ENCODE results near the gene LTBP1. TPM values are rescaled to one million over a fixed set of nuclear protein-coding genes. Genes with fewer than 3 reads are reported as not detected.

Gene LTBP1
- total and polyA plus RNA-seq, 2 experiments from 2014 or later = 35.6 to 68.9 TPM

DNA sequence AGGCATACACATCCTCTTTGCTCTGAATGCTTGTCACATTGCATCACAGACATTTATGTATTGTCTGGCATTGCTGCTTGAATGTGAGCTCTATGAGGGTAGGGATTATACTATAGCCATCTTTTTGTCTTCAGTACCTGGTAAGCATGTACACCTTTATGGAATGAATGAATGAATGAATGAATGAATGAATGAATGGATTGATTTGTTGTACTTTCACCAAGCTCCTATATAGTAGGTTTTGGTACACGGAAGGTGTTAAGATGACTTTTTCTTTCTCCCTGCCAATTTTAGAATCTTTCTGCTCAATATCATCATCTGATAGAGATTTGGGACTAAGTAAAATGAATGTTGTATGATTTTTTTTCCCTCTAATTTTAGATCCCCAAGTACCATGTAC, 13.5 kb downstream of the LTBP1 start:
- no peak overlapping the region for H3K4me3 ChIP-seq

DNA sequence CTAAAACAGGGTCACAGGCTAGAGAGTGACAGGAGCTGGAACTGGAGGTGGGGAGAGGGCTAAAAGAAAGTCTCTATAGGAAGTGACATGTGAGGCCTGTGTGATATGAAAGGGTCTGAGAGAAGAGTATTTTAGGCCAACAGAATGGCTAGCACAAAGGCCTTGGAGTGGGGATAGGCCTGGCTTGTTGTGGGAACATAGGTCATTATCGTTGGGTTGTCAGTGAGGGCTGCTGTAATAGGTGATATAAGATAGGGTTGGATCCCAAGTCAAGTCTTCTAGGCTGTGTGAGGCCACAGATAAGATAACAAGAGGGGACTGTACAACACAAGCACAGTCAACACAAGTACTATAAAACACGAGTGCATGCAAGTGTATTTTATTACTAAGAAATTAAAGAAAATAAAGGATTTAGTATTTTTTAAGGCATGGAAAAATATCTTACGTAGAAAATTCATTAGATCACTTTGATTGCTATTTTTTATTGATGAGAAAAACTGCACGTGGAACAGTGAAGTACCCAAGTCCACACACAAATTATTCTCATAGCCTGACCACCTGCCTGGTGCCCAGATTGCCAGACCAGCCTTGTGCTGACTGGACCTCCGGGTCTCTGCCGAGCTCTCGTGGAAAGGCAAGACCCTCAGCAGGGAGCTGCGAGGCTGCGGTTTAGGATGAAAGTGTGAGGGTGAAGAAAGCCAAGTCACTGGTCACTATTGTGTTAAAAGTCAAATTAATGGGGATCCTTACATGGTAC, 14.1 kb downstream of the LTBP1 start:
- Histone ChIP-seq H3K4me2 (no peak overlapping the region), H3K27ac (no peak overlapping the region), H3K79me2 (no peaks in the 10 kb centered on the region), H3K4me3 (no peak overlapping the region), H3K9me3 (ENCODE audit: low read depth) (no peaks in the 10 kb centered on the region), H3K9me2 (replicated peaks; ENCODE audit: insufficient read depth) (no peaks in the 10 kb centered on the region), H2AFZ (no peak overlapping the region), H4K20me1 (ENCODE audit: insufficient read depth, poor library complexity, severe bottlenecking) (no peaks in the 10 kb centered on the region), H3K4me1 (ENCODE audit: insufficient read depth) (no peaks in the 10 kb centered on the region), H3K27me3 (no peaks in the 10 kb centered on the region), H3K36me3 (replicated peaks; ENCODE audit: insufficient read depth, low read depth) (no peaks in the 10 kb centered on the region)
- TF ChIP-seq, protein P1, sequence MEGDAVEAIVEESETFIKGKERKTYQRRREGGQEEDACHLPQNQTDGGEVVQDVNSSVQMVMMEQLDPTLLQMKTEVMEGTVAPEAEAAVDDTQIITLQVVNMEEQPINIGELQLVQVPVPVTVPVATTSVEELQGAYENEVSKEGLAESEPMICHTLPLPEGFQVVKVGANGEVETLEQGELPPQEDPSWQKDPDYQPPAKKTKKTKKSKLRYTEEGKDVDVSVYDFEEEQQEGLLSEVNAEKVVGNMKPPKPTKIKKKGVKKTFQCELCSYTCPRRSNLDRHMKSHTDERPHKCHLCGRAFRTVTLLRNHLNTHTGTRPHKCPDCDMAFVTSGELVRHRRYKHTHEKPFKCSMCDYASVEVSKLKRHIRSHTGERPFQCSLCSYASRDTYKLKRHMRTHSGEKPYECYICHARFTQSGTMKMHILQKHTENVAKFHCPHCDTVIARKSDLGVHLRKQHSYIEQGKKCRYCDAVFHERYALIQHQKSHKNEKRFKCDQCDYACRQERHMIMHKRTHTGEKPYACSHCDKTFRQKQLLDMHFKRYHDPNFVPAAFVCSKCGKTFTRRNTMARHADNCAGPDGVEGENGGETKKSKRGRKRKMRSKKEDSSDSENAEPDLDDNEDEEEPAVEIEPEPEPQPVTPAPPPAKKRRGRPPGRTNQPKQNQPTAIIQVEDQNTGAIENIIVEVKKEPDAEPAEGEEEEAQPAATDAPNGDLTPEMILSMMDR (IDR thresholded peaks at IDR 0.05; ENCODE audit: poor library complexity) = no peak
- no peak for TF ChIP-seq EZH2 (IDR thresholded peaks at IDR 0.05; ENCODE audit: borderline replicate concordance)
- no peak for TF ChIP-seq EZH2phosphoT487 (IDR thresholded peaks at IDR 0.05; ENCODE audit: low read depth, severe bottlenecking, unreplicated experiment)
- 89% methylated on average over 9 of the region's 9 CpGs for WGBS (ENCODE audit: low lambda C conversion rate, missing lambda C conversion rate)
- no peak for DNase-seq (ENCODE audit: low spot score)

More for the DNA sequence above, 13.5 kb downstream of the LTBP1 start:
- no peaks in the 10 kb centered on the region for H4K20me1 ChIP-seq (ENCODE audit: insufficient read depth, poor library complexity, severe bottlenecking)
- H3K27ac ChIP-seq = no peak overlapping the region
- no peak for DNase-seq (ENCODE audit: low spot score)
- TF ChIP-seq, protein P1 (IDR thresholded peaks at IDR 0.05; ENCODE audit: poor library complexity) = no peak
- TF ChIP-seq EZH2phosphoT487 (IDR thresholded peaks at IDR 0.05; ENCODE audit: low read depth, severe bottlenecking, unreplicated experiment) = no peak
- no peak for TF ChIP-seq EZH2 (IDR thresholded peaks at IDR 0.05; ENCODE audit: borderline replicate concordance)
- 100% methylated on average over 1 of the region's 1 CpG for WGBS (ENCODE audit: low lambda C conversion rate, missing lambda C conversion rate)
- H3K9me2 ChIP-seq (replicated peaks; ENCODE audit: insufficient read depth) = no peaks in the 10 kb centered on the region
- H3K79me2 ChIP-seq = no peaks in the 10 kb centered on the region
- H3K27me3 ChIP-seq = no peaks in the 10 kb centered on the region
- H2AFZ ChIP-seq = no peak overlapping the region
- H3K4me2 ChIP-seq = no peak overlapping the region
- H3K36me3 ChIP-seq (replicated peaks; ENCODE audit: insufficient read depth, low read depth) = no peaks in the 10 kb centered on the region
- no peaks in the 10 kb centered on the region for H3K9me3 ChIP-seq (ENCODE audit: low read depth)
- no peaks in the 10 kb centered on the region for H3K4me1 ChIP-seq (ENCODE audit: insufficient read depth)

DNA sequence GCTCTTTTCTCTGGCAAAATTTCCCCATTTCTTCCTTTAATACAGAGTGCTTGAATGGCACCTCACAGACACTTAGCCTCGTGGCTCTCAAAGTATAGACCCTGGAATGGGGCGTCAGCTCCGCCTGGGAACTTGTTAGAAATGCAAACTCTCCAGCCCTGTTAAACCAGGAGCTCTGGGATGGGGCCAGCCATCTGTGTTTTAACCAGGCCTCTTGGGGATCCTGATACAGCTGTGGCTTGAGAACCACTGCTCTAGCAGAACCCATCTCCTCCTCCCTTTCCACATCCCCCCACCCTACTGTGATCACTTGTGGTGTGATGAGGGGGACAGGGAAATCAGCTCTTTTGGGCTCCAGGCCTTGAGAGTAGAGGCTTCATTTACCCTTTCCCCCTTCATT, 15.9 kb downstream of the LTBP1 start:
- Histone ChIP-seq H3K4me3 (no peak overlapping the region), H3K9me3 (ENCODE audit: low read depth) (no peaks in the 10 kb centered on the region), H3K36me3 (replicated peaks; ENCODE audit: insufficient read depth, low read depth) (no peaks in the 10 kb centered on the region), H3K9me2 (replicated peaks; ENCODE audit: insufficient read depth) (no peaks in the 10 kb centered on the region), H3K27me3 (no peaks in the 10 kb centered on the region), H3K4me1 (ENCODE audit: insufficient read depth) (no peaks in the 10 kb centered on the region), H3K27ac (no peak overlapping the region), H3K4me2 (peak overlapping the region; percentile 15), H4K20me1 (ENCODE audit: insufficient read depth, poor library complexity, severe bottlenecking) (no peaks in the 10 kb centered on the region), H3K79me2 (peaks cover 3% of the 10 kb centered on the region), H2AFZ (no peak overlapping the region)
- no peak for DNase-seq (ENCODE audit: low spot score)
- TF ChIP-seq, protein P1 (IDR thresholded peaks at IDR 0.05; ENCODE audit: poor library complexity) = no peak
- TF ChIP-seq EZH2 (IDR thresholded peaks at IDR 0.05; ENCODE audit: borderline replicate concordance) (no peak), EZH2phosphoT487 (IDR thresholded peaks at IDR 0.05; ENCODE audit: low read depth, severe bottlenecking, unreplicated experiment) (no peak)
- WGBS (ENCODE audit: low lambda C conversion rate, missing lambda C conversion rate) = 51% methylated on average over 3 of the region's 3 CpGs

All from hepatocyte (in vitro differentiated cells).